Astrocyte of the spinal cord (primary cell): ENCODE measurements around the gene RNU1-2.
"Not testable (repeated sequence)": the region's sequence is repeated elsewhere in the genome, so short reads cannot be mapped to it uniquely, and the experiment has no call there.

Experiments
- DNase-seq: peaks from one replicate; pipeline ENCODE4 v3.0.0; 2011; ENCODE audit warnings: low read depth, low spot score
- H3K4me3 ChIP-seq: 2 replicates; pipeline ENCODE4 v1.5.1; 2011; ENCODE audit warnings: low read depth, mild to moderate bottlenecking, low read length, moderate library complexity
- CTCF ChIP-seq: IDR thresholded peaks from 2 replicates; pipeline ENCODE4 v1.5.1; 2012; ENCODE audit warnings: low read depth, mild to moderate bottlenecking, low read length, inconsistent platforms
- in situ Hi-C: cut with HindIII; loops from 2 replicates; pipeline ENCODE4 v1.10.0; 2017; ENCODE audit warnings: low sequenced_read_pairs

Gene RNU1-2

GRCh38 chr1:16899020-16899419 is 3.2 kb downstream of the RNU1-2 start:
- in situ Hi-C loops, H3K4me3 ChIP-seq, DNase-seq: not testable (repeated sequence)

- no peak for DNase-seq
- in situ Hi-C loops = no loop called here
- H3K4me3 ChIP-seq = no peak overlapping the region
- peak; percentile 26 for TF ChIP-seq CTCF
Measured at GRCh38 chr1:16900751-16901150, 5.0 kb downstream of the RNU1-2 start.

DNA sequence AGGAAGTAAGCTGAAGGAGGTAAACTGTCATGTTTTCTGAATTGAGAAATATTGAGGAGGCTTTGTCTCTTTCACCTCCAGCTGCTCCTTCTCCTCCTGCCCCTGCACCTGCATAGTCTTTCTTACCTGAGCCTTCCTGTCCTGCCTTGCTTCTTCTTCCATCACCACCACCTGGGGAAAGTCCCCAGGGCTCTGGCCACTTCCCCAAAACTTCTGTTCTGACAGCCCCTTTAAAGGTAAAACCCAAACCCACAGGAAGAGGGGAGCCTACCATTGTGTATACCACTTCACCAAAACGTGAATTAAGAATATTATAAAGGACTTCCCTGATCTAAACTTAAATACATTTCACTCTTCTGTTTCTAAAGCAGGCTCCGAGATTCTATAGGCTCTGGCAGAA is 5.6 kb downstream of the RNU1-2 start:
- in situ Hi-C loops, DNase-seq, H3K4me3 ChIP-seq: not testable (repeated sequence)

GRCh38 chr1:16903054-16903453 is 7.3 kb downstream of the RNU1-2 start:
- H3K4me3 ChIP-seq = no peak overlapping the region
- no peak for TF ChIP-seq CTCF
- in situ Hi-C loops = no loop called here
- DNase-seq = peak; percentile 70

- DNase-seq = no peak
- H3K4me3 ChIP-seq = peak overlapping the region; percentile 46
- in situ Hi-C loops = no loop called here
- TF ChIP-seq CTCF = no peak
Measured at GRCh38 chr1:16903458-16903796, 7.6 kb downstream of the RNU1-2 start.

GRCh38 chr1:16904560-16905109 is 8.9 kb downstream of the RNU1-2 start:
- DNase-seq = peak; percentile 99
- TF ChIP-seq CTCF = no peak
- in situ Hi-C loops = no loop called here
- H3K4me3 ChIP-seq = peak overlapping the region; percentile 46

DNA sequence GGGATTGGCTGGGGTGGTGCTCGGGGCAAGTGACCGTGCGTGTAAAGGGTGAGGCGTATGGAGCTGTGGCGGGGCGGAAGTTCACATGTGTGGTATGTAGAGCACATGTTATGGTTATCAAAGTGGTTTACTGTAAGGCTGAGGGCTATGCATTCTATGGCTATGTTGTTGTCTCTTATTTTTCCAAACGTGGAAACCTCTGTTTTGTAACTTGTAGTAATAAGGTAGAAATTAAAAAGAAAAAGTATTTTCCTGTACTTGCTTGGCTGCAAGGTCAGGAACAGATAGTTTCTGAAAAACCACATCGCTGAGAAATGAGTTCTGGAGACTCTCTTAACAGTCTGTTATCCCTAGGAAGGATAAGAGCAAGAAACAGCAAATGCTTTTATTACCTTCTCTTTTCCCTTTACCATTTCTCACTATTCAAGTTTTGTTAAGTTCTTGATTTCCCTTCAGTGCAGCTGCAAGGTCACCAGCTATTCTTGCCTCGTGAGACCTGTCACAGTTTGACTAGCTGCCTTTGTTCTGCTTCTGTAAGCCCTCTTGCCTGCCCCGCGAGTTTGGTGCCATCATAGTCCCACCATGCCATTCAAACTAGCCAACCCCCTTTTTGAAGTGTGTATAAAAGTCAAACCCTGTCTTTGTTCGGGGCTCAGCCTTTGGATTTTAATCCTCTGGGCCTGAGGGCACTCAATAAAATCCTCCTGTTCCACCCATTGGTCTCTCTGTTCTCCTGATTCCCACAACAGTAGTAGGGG is 9.5 kb downstream of the RNU1-2 start:
- peak; percentile 94 for DNase-seq
- H3K4me3 ChIP-seq = peak overlapping the region; percentile 46
- in situ Hi-C loops = no loop called here
- TF ChIP-seq CTCF = no peak
